H1 (cell line): ENCODE data around the gene SGK1. TPM values are rescaled to one million over a fixed set of nuclear protein-coding genes. Genes with fewer than 3 reads are reported as not detected.

Experiments
- CTCF ChIA-PET: fragments of 300-600 bp; sonication (Branson Sonifier 250); formaldehyde crosslinking; loops from one replicate; lab custom pipeline; 2021; ENCODE audit not compliant: partially characterized antibody; lab: Charles Lee
- POLR2A ChIA-PET: fragments of 300-600 bp; sonication (Branson Sonifier 250); formaldehyde crosslinking; loops from one replicate; lab custom pipeline; 2021; ENCODE audit warnings: inconsistent platforms; ENCODE audit not compliant: partially characterized antibody; lab: Charles Lee
- DNase-seq, 2 experiments: peaks; one replicate each; pipeline versions ENCODE4 v3.0.0 to v3.0.0-alpha.2; 2010 to 2022; ENCODE audit warnings: low spot score in 2 of 2, low read depth in 1 of 2, mixed read lengths in 1 of 2
- FAIRE-seq: peaks from 2 replicates; lab custom pipeline; 2011; peaks lifted over from hg19 to GRCh38; lab: Jason Lieb, UNC
- H2AFZ ChIP-seq: 2 replicates; pipeline ENCODE4 v1.8.1; 2012; ENCODE audit warnings: low read length, inconsistent platforms
- H2AK5ac ChIP-seq: 2 replicates; pipeline ENCODE4 v1.6.1; 2013; ENCODE audit warnings: low read depth, low read length
- H2BK120ac ChIP-seq: replicated peaks from 2 replicates; pipeline ENCODE3; 2013; ENCODE audit warnings: low read depth, low read length, inconsistent platforms
- H2BK12ac ChIP-seq: 2 replicates; pipeline ENCODE4 v1.6.1; 2013; ENCODE audit warnings: low read depth, low read length
- H2BK15ac ChIP-seq: 2 replicates; pipeline ENCODE4 v1.6.1; 2013; ENCODE audit warnings: low read length
- H2BK20ac ChIP-seq: 2 replicates; pipeline ENCODE4 v1.6.1; 2013; ENCODE audit warnings: low read length
- H2BK5ac ChIP-seq: 2 replicates; pipeline ENCODE4 v1.6.1; 2013; ENCODE audit warnings: low read depth, low read length
- H3K14ac ChIP-seq: 2 replicates; pipeline ENCODE4 v1.6.1; 2013; ENCODE audit warnings: inconsistent platforms; ENCODE audit not compliant: insufficient read length
- H3K18ac ChIP-seq: 2 replicates; pipeline ENCODE4 v1.6.1; 2013; ENCODE audit warnings: low read length; ENCODE audit errors: extremely low read depth
- H3K23ac ChIP-seq: 2 replicates; pipeline ENCODE4 v1.6.1; 2013; ENCODE audit warnings: inconsistent platforms; ENCODE audit not compliant: insufficient read length
- H3K23me2 ChIP-seq: 2 replicates; pipeline ENCODE4 v1.6.1; 2013; ENCODE audit warnings: low read depth, low read length
- H3K27ac ChIP-seq: 2 replicates; pipeline ENCODE4 v1.6.1; 2011; ENCODE audit warnings: low read depth, low read length, inconsistent platforms
- H3K27me3 ChIP-seq, 4 experiments: replicated peaks in 1 of 4; 1 replicate in 1 of 4; 2 replicates in 3 of 4; pipeline versions ENCODE4 v1.6.1 to v1.8.1; 2011 to 2013; ENCODE audit warnings: low read length in 3 of 4, mild to moderate bottlenecking in 3 of 4, inconsistent platforms in 2 of 4, mixed read lengths in 2 of 4, moderate library complexity in 1 of 4; ENCODE audit not compliant: control insufficient read depth in 3 of 4, insufficient read depth in 3 of 4; ENCODE audit errors: extremely low read depth in 1 of 4
- H3K36me3 ChIP-seq, 4 experiments: 2 replicates each; pipeline versions ENCODE4 v1.6.1 to v1.8.1; 2011 to 2013; ENCODE audit warnings: mild to moderate bottlenecking in 4 of 4, low read length in 3 of 4, moderate library complexity in 2 of 4, control low read depth in 1 of 4, inconsistent platforms in 1 of 4; ENCODE audit not compliant: insufficient read depth in 4 of 4, control insufficient read depth in 2 of 4
- H3K4ac ChIP-seq: replicated peaks from 2 replicates; pipeline ENCODE3; 2013; ENCODE audit warnings: low read length, low read depth, mixed read lengths, inconsistent platforms; ENCODE audit not compliant: insufficient read length
- H3K4me1 ChIP-seq, 4 experiments: replicated peaks in 1 of 4; 1 replicate in 1 of 4; 2 replicates in 3 of 4; pipeline versions ENCODE4 v1.6.1 to v1.8.1; 2011 to 2013; ENCODE audit warnings: low read length in 3 of 4, inconsistent platforms in 2 of 4, mixed read lengths in 1 of 4; ENCODE audit not compliant: insufficient read depth in 4 of 4, control insufficient read depth in 3 of 4
- H3K4me2 ChIP-seq, 2 experiments: 2 replicates each; pipeline versions ENCODE4 v1.6.1 to v1.8.1; 2011 to 2013; ENCODE audit warnings: low read depth in 2 of 2, low read length in 2 of 2, control low read depth in 1 of 2, inconsistent platforms in 1 of 2, mild to moderate bottlenecking in 1 of 2; ENCODE audit not compliant: insufficient read depth in 1 of 2
- H3K4me3 ChIP-seq, 4 experiments: fragments of 200-600, 300-600 bp in 1 of 4; sonication (generic), shearing (Covaris generic), sonication (Bioruptor Twin) in 1 of 4; 2 replicates each; pipeline versions ENCODE4 v1.5.1 to v1.8.1; 2011 to 2016; ENCODE audit warnings: low read length in 4 of 4, low read depth in 3 of 4, control low read depth in 2 of 4, inconsistent platforms in 2 of 4, mild to moderate bottlenecking in 2 of 4, mixed read lengths in 1 of 4, moderate library complexity in 1 of 4; ENCODE audit not compliant: insufficient read depth in 2 of 4; ENCODE audit errors: extremely low read depth in 1 of 4
- H3K56ac ChIP-seq: replicated peaks from 2 replicates; pipeline ENCODE3; 2013; ENCODE audit warnings: low read depth, mild to moderate bottlenecking, mixed read lengths, low read length, inconsistent platforms; ENCODE audit not compliant: insufficient read length
- H3K79me1 ChIP-seq: 2 replicates; pipeline ENCODE4 v1.6.1; 2013; ENCODE audit warnings: low read depth, low read length, control low read depth
- H3K79me2 ChIP-seq, 2 experiments: 2 replicates each; pipeline versions ENCODE4 v1.6.1 to v1.8.1; 2012 to 2013; ENCODE audit warnings: low read length in 2 of 2, mild to moderate bottlenecking in 2 of 2, inconsistent platforms in 1 of 2; ENCODE audit not compliant: insufficient read depth in 2 of 2, control insufficient read depth in 1 of 2
- H3K9ac ChIP-seq, 4 experiments: replicated peaks in 1 of 4; 1 replicate in 1 of 4; 2 replicates in 3 of 4; pipeline versions ENCODE4 v1.6.1 to v1.8.1; 2011 to 2013; ENCODE audit warnings: low read depth in 3 of 4, low read length in 3 of 4, control low read depth in 2 of 4, mild to moderate bottlenecking in 2 of 4, moderate library complexity in 2 of 4, inconsistent platforms in 1 of 4; ENCODE audit errors: extremely low read depth in 1 of 4
- H3K9me3 ChIP-seq, 2 experiments: 2 replicates each; pipeline versions ENCODE4 v1.6.1 to v1.8.1; 2012 to 2013; ENCODE audit warnings: mild to moderate bottlenecking in 2 of 2, moderate library complexity in 2 of 2, control low read depth in 1 of 2, inconsistent platforms in 1 of 2, low read depth in 1 of 2, low read length in 1 of 2, mixed read lengths in 1 of 2; ENCODE audit not compliant: insufficient read depth in 2 of 2
- H4K20me1 ChIP-seq, 2 experiments: replicated peaks in 1 of 2; 2 replicates each; pipeline versions ENCODE3 to v1.8.1; 2011 to 2013; ENCODE audit warnings: inconsistent platforms in 2 of 2, low read length in 2 of 2, mild to moderate bottlenecking in 1 of 2; ENCODE audit not compliant: insufficient read depth in 2 of 2, control insufficient read depth in 1 of 2
- H4K5ac ChIP-seq: 2 replicates; pipeline ENCODE4 v1.6.1; 2013; ENCODE audit warnings: low read length, low read depth, mixed read lengths, inconsistent platforms; ENCODE audit not compliant: insufficient read length
- H4K8ac ChIP-seq: 2 replicates; pipeline ENCODE4 v1.8.0; 2013; ENCODE audit warnings: mild to moderate bottlenecking, moderate library complexity, low read length, inconsistent platforms; ENCODE audit not compliant: insufficient read depth; ENCODE audit errors: extremely low read depth
- H4K91ac ChIP-seq: replicated peaks from 2 replicates; pipeline ENCODE3; 2013; ENCODE audit warnings: low read length, mixed read lengths, inconsistent platforms; ENCODE audit not compliant: insufficient read length
- ASH2L ChIP-seq: fragments of 200-600, 300-600 bp; sonication (generic); IDR thresholded peaks from one replicate; pipeline ENCODE4 v1.7.1; 2017; ENCODE audit warnings: low read length
- CBX5 ChIP-seq: fragments of 300-800, 300-1000 bp; sonication (generic); IDR thresholded peaks from 2 replicates; pipeline ENCODE4 v1.7.1; 2016; ENCODE audit warnings: antibody characterized with exemption, low read length, low read depth
- CTBP2 ChIP-seq: IDR thresholded peaks from 2 replicates; pipeline ENCODE4 v1.7.0; 2011; ENCODE audit warnings: borderline replicate concordance, mild to moderate bottlenecking, moderate library complexity, mixed read lengths, low read length; ENCODE audit not compliant: insufficient read depth, insufficient read length
- PHF8 ChIP-seq: fragments of 200-600 bp; sonication (generic); conservative IDR thresholded peaks from 2 replicates; pipeline ENCODE4 v1.7.1; 2012; ENCODE audit warnings: low read depth, mild to moderate bottlenecking, inconsistent platforms, low read length, moderate library complexity
- POLR2A ChIP-seq, 2 experiments: IDR thresholded peaks; 1 replicate in 1 of 2; 2 replicates in 1 of 2; pipeline ENCODE4 v1.6.1; 2011; ENCODE audit warnings: low read depth in 2 of 2, low read length in 2 of 2, mild to moderate bottlenecking in 2 of 2; ENCODE audit errors: control extremely low read depth in 1 of 2
- POLR2AphosphoS5 ChIP-seq: IDR thresholded peaks from 2 replicates; pipeline ENCODE4 v1.6.1; 2011; ENCODE audit warnings: low read depth, low read length
- RNF2 ChIP-seq: fragments of 200-900, 300-1000 bp; sonication (generic); IDR thresholded peaks from 2 replicates; pipeline ENCODE4 v1.7.1; 2016; ENCODE audit warnings: borderline replicate concordance, low read depth, mild to moderate bottlenecking, antibody characterized with exemption, low read length; ENCODE audit not compliant: poor library complexity, severe bottlenecking; ENCODE audit errors: missing control alignments
- RXRA ChIP-seq: IDR thresholded peaks from 2 replicates; pipeline ENCODE4 v1.6.1; 2011; ENCODE audit warnings: low read depth, mild to moderate bottlenecking, low read length, moderate library complexity; ENCODE audit not compliant: insufficient read depth
- SIX5 ChIP-seq: IDR thresholded peaks from 2 replicates; pipeline ENCODE4 v1.6.1; 2011; ENCODE audit warnings: mild to moderate bottlenecking, low read depth, low read length
- SP2 ChIP-seq: IDR thresholded peaks from 2 replicates; pipeline ENCODE4 v1.6.1; 2012; ENCODE audit warnings: mild to moderate bottlenecking, low read length, inconsistent platforms
- TBP ChIP-seq: IDR thresholded peaks from 2 replicates; pipeline ENCODE4 v1.6.1; 2011; ENCODE audit warnings: low read depth, low read length, improper control_type of control experiment
- whole genome bisulfite sequencing, 2 experiments: shearing (Covaris generic) in 1 of 2; methylation state at CpG; one replicate each; pipeline versions ENCODE4 v1.1.6 to v1.1.7; 2013 to 2015; ENCODE audit warnings: low lambda C conversion rate in 2 of 2, mixed read lengths in 2 of 2, inconsistent platforms in 1 of 2, low coverage in 1 of 2, missing lambda C conversion rate in 1 of 2; ENCODE audit not compliant: insufficient replicate concordance in 2 of 2, insufficient coverage in 1 of 2, insufficient read length in 1 of 2; ENCODE audit errors: extremely low coverage in 1 of 2, missing lambda C conversion rate in 1 of 2; 5-methylcytosine and 5-hydroxymethylcytosine counted together
- polyA plus RNA-seq, 7 experiments: library from polyadenylated mRNA; depleted of rRNA in 3 of 7; stranded (reverse) in 5 of 7; unstranded in 2 of 7; fragments of >200 nt in 5 of 7; fragments of 200-250 nt in 2 of 7; gene quantifications; 1 replicate in 5 of 7; 2 replicates in 1 of 7; 4 replicates in 1 of 7; pipeline versions ENCODE4 v1.2.1 to v1.2.3, GENCODE V29; 2011 to 2013; ENCODE audit warnings: missing spikeins in 2 of 7, mixed read lengths in 2 of 7
- total RNA-seq: library from RNA; stranded (reverse); fragmentation: NEBNext Ultra II Directional; extraction: Animal tissue kit (Norgen Biotek cat#: 25700); gene quantifications from 2 replicates; pipeline ENCODE4 v1.2.1, GENCODE V29; 2021

Gene SGK1
- total and polyA plus RNA-seq, 2 of the 8 experiments (the other 6 are each of a cell fraction or from before 2014, with no cell fraction given), result 14.5 to 18.4 TPM

GRCh38 chr6:134211297-134211696 is 106.6 kb downstream of the SGK1 start:
- H4K8ac ChIP-seq, result no peak overlapping the region
- no peak overlapping the region for H4K5ac ChIP-seq
- no peaks in the 10 kb centered on the region for H3K36me3 ChIP-seq
- ChIA-PET POLR2A (no interaction called here), CTCF (interaction anchor here (0.7 kb wide), 2 partner anchors 10 to 706 kb away, joined by 3 read pairs; no protein-coding TSS in a partner anchor)
- no peak overlapping the region for H3K23ac ChIP-seq
- H2BK12ac ChIP-seq, result no peak overlapping the region
- no peak overlapping the region for H2AK5ac ChIP-seq
- H2AFZ ChIP-seq, result no peak overlapping the region
- no peak overlapping the region for H2BK120ac ChIP-seq
- no peaks in the 10 kb centered on the region for H4K20me1 ChIP-seq
- no peak overlapping the region for H3K9ac ChIP-seq
- H3K27me3 ChIP-seq, result no peaks in the 10 kb centered on the region
- H3K23me2 ChIP-seq, result no peaks in the 10 kb centered on the region
- H3K18ac ChIP-seq, result no peak overlapping the region
- H3K4ac ChIP-seq, result no peak overlapping the region
- H3K79me2 ChIP-seq, result no peaks in the 10 kb centered on the region
- WGBS, 2 experiments, result 88% methylated on average over 3 of the region's 3 CpGs; no CpG with 5 or more reads in 1 of the 2 experiments
- H3K14ac ChIP-seq, result no peak overlapping the region
- no peak for FAIRE-seq
- no peaks in the 10 kb centered on the region for H3K4me1 ChIP-seq
- no peaks in the 10 kb centered on the region for H3K9me3 ChIP-seq
- H3K79me1 ChIP-seq, result no peaks in the 10 kb centered on the region
- H2BK20ac ChIP-seq, result no peak overlapping the region
- TF ChIP-seq POLR2A (IDR thresholded peaks at IDR 0.05; ENCODE audit: control extremely low read depth in 1 of 2, low read depth in 2 of 2, low read length in 2 of 2), result no peak
- no peak for TF ChIP-seq RXRA
- TF ChIP-seq SIX5, result no peak
- TF ChIP-seq CTBP2, result no peak
- no peak for TF ChIP-seq SP2
- TF ChIP-seq ASH2L, result no peak
- no peak for TF ChIP-seq POLR2AphosphoS5
- TF ChIP-seq CBX5, result no peak
- TF ChIP-seq PHF8, result no peak
- TF ChIP-seq RNF2, result no peak
- no peak for TF ChIP-seq TBP
- DNase-seq, result no peak
- H4K91ac ChIP-seq, result no peak overlapping the region
- no peak overlapping the region for H2BK5ac ChIP-seq
- H3K27ac ChIP-seq, result no peak overlapping the region
- no peak overlapping the region for H3K4me2 ChIP-seq
- no peak overlapping the region for H3K56ac ChIP-seq
- H2BK15ac ChIP-seq, result no peak overlapping the region
- H3K4me3 ChIP-seq, result no peak overlapping the region
